Vagina (tissue), 2 donors: ENCODE data around the gene MYH14.

Experiments
- CTCF ChIP-seq, 3 experiments: fragments of 450-650 bp in 2 of 3; fragments of 200-600 bp in 1 of 3; sonication (generic) in 1 of 3; IDR thresholded peaks; one replicate each; pipeline ENCODE4 v1.5.1; 2017 to 2019; ENCODE audit warnings: antibody characterized with exemption in 3 of 3, mild to moderate bottlenecking in 2 of 3, moderate library complexity in 2 of 3
- POLR2A ChIP-seq, 2 donors: fragments of 450-650 bp; IDR thresholded peaks; one replicate each; pipeline ENCODE4 v1.6.1; 2017; ENCODE audit warnings: antibody characterized with exemption in 2 of 2, mild to moderate bottlenecking in 2 of 2, moderate library complexity in 2 of 2

- TF ChIP-seq CTCF (IDR thresholded peaks at IDR 0.05) (no peak), POLR2A (IDR thresholded peaks at IDR 0.05) (no peak)
Observed at GRCh38 chr19:50202386-50202785, 1.0 kb upstream of the MYH14 start.
